Gastroesophageal sphincter (tissue), 3 donors: Measurements from ENCODE around the gene CFAP97D2.

Experiments used
- POLR2AphosphoS5 ChIP-seq: sonication (generic); formaldehyde crosslinking; IDR thresholded peaks from one replicate; pipeline ENCODE4 v1.6.1; 2017; ENCODE audit warnings: antibody characterized with exemption
- TF ChIP-seq, protein P1 (sequence below), 4 experiments: fragments of 200-600 bp in 2 of 4; fragments of 450-650 bp in 2 of 4; sonication (generic) in 1 of 4; IDR thresholded peaks; one replicate each; pipeline ENCODE4 v1.5.1; 2017 to 2019; ENCODE audit warnings: antibody characterized with exemption in 4 of 4, mild to moderate bottlenecking in 2 of 4, moderate library complexity in 2 of 4

DNA sequence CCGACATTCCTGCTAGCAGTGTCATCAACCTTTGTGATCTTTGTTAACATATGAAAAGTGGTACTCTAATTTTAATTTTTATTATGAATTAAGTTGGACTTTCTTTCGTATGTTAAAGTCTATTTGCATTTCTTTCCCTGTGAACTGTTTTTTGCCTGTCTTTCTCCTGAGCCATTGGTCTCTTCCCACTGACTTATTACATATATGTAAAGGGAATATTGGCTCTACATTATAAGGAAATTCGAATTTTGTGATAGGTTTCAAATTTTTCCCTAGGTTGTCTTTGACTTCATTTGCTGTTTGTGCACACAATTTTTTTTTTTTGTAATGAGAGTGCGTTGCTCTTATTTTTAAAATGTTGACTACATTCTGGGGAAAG lies 55.2 kb downstream of the CFAP97D2 start:
- TF ChIP-seq, protein P1, sequence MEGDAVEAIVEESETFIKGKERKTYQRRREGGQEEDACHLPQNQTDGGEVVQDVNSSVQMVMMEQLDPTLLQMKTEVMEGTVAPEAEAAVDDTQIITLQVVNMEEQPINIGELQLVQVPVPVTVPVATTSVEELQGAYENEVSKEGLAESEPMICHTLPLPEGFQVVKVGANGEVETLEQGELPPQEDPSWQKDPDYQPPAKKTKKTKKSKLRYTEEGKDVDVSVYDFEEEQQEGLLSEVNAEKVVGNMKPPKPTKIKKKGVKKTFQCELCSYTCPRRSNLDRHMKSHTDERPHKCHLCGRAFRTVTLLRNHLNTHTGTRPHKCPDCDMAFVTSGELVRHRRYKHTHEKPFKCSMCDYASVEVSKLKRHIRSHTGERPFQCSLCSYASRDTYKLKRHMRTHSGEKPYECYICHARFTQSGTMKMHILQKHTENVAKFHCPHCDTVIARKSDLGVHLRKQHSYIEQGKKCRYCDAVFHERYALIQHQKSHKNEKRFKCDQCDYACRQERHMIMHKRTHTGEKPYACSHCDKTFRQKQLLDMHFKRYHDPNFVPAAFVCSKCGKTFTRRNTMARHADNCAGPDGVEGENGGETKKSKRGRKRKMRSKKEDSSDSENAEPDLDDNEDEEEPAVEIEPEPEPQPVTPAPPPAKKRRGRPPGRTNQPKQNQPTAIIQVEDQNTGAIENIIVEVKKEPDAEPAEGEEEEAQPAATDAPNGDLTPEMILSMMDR (IDR thresholded peaks at IDR 0.05): no peak
- TF ChIP-seq POLR2AphosphoS5: no peak
